Stomach (tissue), 4 donors: ENCODE data around the gene SSTR4.

ENCODE experiments used
- CTCF ChIP-seq, 7 experiments: fragments of 450-650 bp in 4 of 7; fragments of 200-600 bp in 3 of 7; sonication (generic) in 3 of 7; IDR thresholded peaks; one replicate each; pipeline ENCODE4 v1.5.1; 2016 to 2019; ENCODE audit warnings: antibody characterized with exemption in 7 of 7, control low read depth in 2 of 7, mild to moderate bottlenecking in 1 of 7
- EP300 ChIP-seq: sonication (generic); formaldehyde crosslinking; IDR thresholded peaks from one replicate; pipeline ENCODE4 v1.6.1; 2017; ENCODE audit warnings: antibody characterized with exemption
- POLR2A ChIP-seq, 4 donors: fragments of 450-650 bp; IDR thresholded peaks; one replicate each; pipeline ENCODE4 v1.6.1; 2016; ENCODE audit warnings: antibody characterized with exemption in 4 of 4, control low read depth in 2 of 4, mild to moderate bottlenecking in 1 of 4, moderate library complexity in 1 of 4
- POLR2AphosphoS5 ChIP-seq, 3 donors: sonication (generic); formaldehyde crosslinking; IDR thresholded peaks; one replicate each; pipeline ENCODE4 v1.6.1; 2016; ENCODE audit warnings: antibody characterized with exemption in 3 of 3

GRCh38 chr20:23086931-23087411, 51.9 kb downstream of the SSTR4 start:
- TF ChIP-seq POLR2AphosphoS5 (IDR thresholded peaks at IDR 0.05) = peak in 2 of 3 donors; percentile 10 to 26
- TF ChIP-seq POLR2A (IDR thresholded peaks at IDR 0.05) = no peak
- no peak for TF ChIP-seq CTCF (IDR thresholded peaks at IDR 0.05)
- no peak for TF ChIP-seq EP300
